Measurements from ENCODE around the gene SLC10A1.

DNA sequence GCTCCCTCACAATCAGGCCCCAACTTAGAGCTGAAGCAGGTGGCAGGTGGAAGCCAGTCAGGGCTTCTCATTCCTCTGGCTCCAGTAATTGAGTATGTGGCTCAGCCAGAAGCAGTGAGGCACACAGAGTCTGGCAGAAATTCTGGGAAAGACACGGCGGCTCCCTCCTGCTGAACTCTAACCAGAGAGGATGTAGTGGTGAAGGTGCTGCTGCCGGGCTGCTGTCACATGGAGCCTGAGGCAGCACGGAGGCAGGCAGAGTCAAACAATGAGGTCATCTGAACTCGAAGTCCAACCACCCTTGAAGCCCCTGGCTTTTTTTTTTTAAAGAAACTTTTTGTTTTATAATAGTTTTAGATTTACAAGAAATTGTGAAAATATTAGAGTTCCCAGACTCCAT is 48.7 kb upstream of the SLC10A1 start:
- no peak for TF ChIP-seq EZH2 (IDR thresholded peaks at IDR 0.05; ENCODE audit: low read length)
- TF ChIP-seq, protein P1, sequence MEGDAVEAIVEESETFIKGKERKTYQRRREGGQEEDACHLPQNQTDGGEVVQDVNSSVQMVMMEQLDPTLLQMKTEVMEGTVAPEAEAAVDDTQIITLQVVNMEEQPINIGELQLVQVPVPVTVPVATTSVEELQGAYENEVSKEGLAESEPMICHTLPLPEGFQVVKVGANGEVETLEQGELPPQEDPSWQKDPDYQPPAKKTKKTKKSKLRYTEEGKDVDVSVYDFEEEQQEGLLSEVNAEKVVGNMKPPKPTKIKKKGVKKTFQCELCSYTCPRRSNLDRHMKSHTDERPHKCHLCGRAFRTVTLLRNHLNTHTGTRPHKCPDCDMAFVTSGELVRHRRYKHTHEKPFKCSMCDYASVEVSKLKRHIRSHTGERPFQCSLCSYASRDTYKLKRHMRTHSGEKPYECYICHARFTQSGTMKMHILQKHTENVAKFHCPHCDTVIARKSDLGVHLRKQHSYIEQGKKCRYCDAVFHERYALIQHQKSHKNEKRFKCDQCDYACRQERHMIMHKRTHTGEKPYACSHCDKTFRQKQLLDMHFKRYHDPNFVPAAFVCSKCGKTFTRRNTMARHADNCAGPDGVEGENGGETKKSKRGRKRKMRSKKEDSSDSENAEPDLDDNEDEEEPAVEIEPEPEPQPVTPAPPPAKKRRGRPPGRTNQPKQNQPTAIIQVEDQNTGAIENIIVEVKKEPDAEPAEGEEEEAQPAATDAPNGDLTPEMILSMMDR (optimal IDR thresholded peaks at IDR 0.05 in 1 of 3, IDR thresholded peaks at IDR 0.05 in 1 of 3, conservative IDR thresholded peaks at IDR 0.05 in 1 of 3; ENCODE audit: extremely low read depth in 1 of 3, insufficient read depth in 2 of 3, low read length in 3 of 3), result no peak

All from keratinocyte (primary cell).